ENCODE results near the gene C11orf71. TPM values are rescaled to one million over a fixed set of nuclear protein-coding genes. Genes with fewer than 3 reads are reported as not detected.

The C11orf71 gene
- total RNA-seq, 1 experiment from 2014 or later = 4.3 TPM

DNA sequence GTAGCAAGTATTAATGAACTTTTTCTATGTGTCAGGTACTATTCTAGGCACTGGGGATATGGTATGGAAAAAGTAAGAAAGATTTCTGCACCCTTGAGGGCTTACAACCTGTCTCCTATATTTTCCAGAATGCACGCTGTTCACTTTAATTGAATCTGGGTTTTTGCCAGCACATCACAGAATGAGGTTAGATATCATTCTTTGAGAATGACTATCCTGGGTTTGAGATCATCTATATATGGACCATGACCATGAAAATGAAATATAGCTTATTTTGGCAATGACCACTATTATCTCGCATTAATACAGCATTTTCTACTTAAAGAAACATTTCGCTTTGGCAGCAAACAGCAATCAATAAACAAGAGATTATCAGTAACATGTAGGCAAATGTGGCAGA lies 46.9 kb downstream of the C11orf71 start (continued):
- TF ChIP-seq, protein P1, sequence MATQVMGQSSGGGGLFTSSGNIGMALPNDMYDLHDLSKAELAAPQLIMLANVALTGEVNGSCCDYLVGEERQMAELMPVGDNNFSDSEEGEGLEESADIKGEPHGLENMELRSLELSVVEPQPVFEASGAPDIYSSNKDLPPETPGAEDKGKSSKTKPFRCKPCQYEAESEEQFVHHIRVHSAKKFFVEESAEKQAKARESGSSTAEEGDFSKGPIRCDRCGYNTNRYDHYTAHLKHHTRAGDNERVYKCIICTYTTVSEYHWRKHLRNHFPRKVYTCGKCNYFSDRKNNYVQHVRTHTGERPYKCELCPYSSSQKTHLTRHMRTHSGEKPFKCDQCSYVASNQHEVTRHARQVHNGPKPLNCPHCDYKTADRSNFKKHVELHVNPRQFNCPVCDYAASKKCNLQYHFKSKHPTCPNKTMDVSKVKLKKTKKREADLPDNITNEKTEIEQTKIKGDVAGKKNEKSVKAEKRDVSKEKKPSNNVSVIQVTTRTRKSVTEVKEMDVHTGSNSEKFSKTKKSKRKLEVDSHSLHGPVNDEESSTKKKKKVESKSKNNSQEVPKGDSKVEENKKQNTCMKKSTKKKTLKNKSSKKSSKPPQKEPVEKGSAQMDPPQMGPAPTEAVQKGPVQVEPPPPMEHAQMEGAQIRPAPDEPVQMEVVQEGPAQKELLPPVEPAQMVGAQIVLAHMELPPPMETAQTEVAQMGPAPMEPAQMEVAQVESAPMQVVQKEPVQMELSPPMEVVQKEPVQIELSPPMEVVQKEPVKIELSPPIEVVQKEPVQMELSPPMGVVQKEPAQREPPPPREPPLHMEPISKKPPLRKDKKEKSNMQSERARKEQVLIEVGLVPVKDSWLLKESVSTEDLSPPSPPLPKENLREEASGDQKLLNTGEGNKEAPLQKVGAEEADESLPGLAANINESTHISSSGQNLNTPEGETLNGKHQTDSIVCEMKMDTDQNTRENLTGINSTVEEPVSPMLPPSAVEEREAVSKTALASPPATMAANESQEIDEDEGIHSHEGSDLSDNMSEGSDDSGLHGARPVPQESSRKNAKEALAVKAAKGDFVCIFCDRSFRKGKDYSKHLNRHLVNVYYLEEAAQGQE (IDR thresholded peaks at IDR 0.05; ENCODE audit: low read depth) = no peak
- TF ChIP-seq CEBPB (IDR thresholded peaks at IDR 0.05; ENCODE audit: low read depth) (no peak), EGR1 (IDR thresholded peaks at IDR 0.05; ENCODE audit: low read depth) (no peak), ZNF274 (IDR thresholded peaks at IDR 0.05; ENCODE audit: low read depth, low read length) (no peak), JUND (IDR thresholded peaks at IDR 0.05) (no peak), YY1 (IDR thresholded peaks at IDR 0.05; ENCODE audit: extremely low read depth, insufficient replicate concordance, low read depth, low read length) (no peak)
- TF ChIP-seq, protein P2, sequence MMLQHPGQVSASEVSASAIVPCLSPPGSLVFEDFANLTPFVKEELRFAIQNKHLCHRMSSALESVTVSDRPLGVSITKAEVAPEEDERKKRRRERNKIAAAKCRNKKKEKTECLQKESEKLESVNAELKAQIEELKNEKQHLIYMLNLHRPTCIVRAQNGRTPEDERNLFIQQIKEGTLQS (IDR thresholded peaks at IDR 0.05) = no peak

DNA sequence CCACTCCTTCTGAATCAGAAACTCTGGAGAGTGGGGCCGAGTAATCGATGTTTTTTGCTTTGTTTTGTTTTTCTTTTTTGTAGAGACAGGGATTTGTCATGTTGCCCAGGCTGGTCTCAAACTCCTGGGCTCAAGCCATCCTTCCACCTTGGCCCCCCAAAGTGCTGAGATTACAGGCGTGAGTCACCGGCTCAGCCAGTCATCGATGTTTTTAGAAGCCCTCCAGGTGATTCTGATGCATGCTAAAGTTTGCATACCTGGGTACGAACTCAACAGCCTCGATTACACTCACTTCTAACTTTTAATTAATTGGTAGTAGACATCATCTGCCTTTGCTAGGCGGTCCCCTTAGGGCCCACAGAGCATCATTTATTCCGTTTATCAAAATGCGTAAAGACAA lies 50.3 kb downstream of the C11orf71 start:
- ChIA-PET RAD21 (ENCODE audit: low non-redundant PET in 1 of 2, low total read pairs in 2 of 2, uncharacterized antibody in 2 of 2, unreplicated experiment in 2 of 2) (no interaction called here), POLR2A (no interaction called here), CTCF (no interaction called here)
- H3K9ac ChIP-seq (ENCODE audit: low read length) = no peak overlapping the region
- H3K9me3 ChIP-seq (ENCODE audit: control insufficient read depth in 1 of 2, insufficient read depth in 1 of 2, low read depth in 1 of 2, low read length in 2 of 2) = no peaks in the 10 kb centered on the region
- no peak overlapping the region for H3K4me2 ChIP-seq (ENCODE audit: low read length)
- H3K27ac ChIP-seq (ENCODE audit: low read depth, low read length) = no peak overlapping the region
- H3K79me2 ChIP-seq (ENCODE audit: insufficient read depth, low read length) = no peaks in the 10 kb centered on the region
- ATAC-seq (no peak), DNase-seq (ENCODE audit: low read depth, low spot score) (no peak)
- H2AFZ ChIP-seq (ENCODE audit: low read depth, low read length, poor library complexity, severe bottlenecking) = no peak overlapping the region
- H4K20me1 ChIP-seq (ENCODE audit: insufficient read depth) = no peaks in the 10 kb centered on the region
- H3K36me3 ChIP-seq (ENCODE audit: control insufficient read depth in 1 of 2, insufficient read depth in 2 of 2, low read length in 2 of 2) = no peaks in the 10 kb centered on the region
- peaks cover 4% of the 10 kb centered on the region; the same call in 1 of the 2 replicates for H3K9me2 ChIP-seq (ENCODE audit: insufficient read depth)
- intact Hi-C loops (cut with micrococcal nuclease) = no loop called here
- H3K4me3 ChIP-seq (replicated peaks in 1 of 2; ENCODE audit: low read depth in 1 of 2, low read length in 2 of 2) = no peak overlapping the region
- BruUV-seq (replicated peaks) = no TSS peak
- no peaks in the 10 kb centered on the region for H3K27me3 ChIP-seq (ENCODE audit: insufficient read depth, low read length)
- no peaks in the 10 kb centered on the region for H3K4me1 ChIP-seq (ENCODE audit: control insufficient read depth in 1 of 2, insufficient read depth in 2 of 2, low read length in 2 of 2)
- no peak for TF ChIP-seq EZH2 (IDR thresholded peaks at IDR 0.05)
- no peak for TF ChIP-seq RAD21 (IDR thresholded peaks at IDR 0.05; ENCODE audit: low read depth)
- TF ChIP-seq EGR1 (IDR thresholded peaks at IDR 0.05; ENCODE audit: low read depth) = no peak
- TF ChIP-seq SIN3A (IDR thresholded peaks at IDR 0.05; ENCODE audit: low read depth) = no peak
- TF ChIP-seq TCF7L2 (IDR thresholded peaks at IDR 0.05; ENCODE audit: borderline replicate concordance, extremely low read depth, insufficient read depth, insufficient read length) = no peak
- TF ChIP-seq ZFX (IDR thresholded peaks at IDR 0.05) = no peak
- TF ChIP-seq CBX3 (IDR thresholded peaks at IDR 0.05; ENCODE audit: low read depth) = no peak
- no peak for TF ChIP-seq ZNF274 (IDR thresholded peaks at IDR 0.05; ENCODE audit: low read depth, low read length)
- TF ChIP-seq, protein P3, sequence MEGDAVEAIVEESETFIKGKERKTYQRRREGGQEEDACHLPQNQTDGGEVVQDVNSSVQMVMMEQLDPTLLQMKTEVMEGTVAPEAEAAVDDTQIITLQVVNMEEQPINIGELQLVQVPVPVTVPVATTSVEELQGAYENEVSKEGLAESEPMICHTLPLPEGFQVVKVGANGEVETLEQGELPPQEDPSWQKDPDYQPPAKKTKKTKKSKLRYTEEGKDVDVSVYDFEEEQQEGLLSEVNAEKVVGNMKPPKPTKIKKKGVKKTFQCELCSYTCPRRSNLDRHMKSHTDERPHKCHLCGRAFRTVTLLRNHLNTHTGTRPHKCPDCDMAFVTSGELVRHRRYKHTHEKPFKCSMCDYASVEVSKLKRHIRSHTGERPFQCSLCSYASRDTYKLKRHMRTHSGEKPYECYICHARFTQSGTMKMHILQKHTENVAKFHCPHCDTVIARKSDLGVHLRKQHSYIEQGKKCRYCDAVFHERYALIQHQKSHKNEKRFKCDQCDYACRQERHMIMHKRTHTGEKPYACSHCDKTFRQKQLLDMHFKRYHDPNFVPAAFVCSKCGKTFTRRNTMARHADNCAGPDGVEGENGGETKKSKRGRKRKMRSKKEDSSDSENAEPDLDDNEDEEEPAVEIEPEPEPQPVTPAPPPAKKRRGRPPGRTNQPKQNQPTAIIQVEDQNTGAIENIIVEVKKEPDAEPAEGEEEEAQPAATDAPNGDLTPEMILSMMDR (IDR thresholded peaks at IDR 0.05 in 2 of 3, conservative IDR thresholded peaks at IDR 0.05 in 1 of 3; ENCODE audit: borderline replicate concordance in 1 of 3, insufficient read depth in 1 of 3, low read depth in 2 of 3, low read length in 2 of 3) = no peak
- TF ChIP-seq JUND (IDR thresholded peaks at IDR 0.05) = no peak
- TF ChIP-seq YY1 (IDR thresholded peaks at IDR 0.05; ENCODE audit: extremely low read depth, insufficient replicate concordance, low read depth, low read length) = no peak
- TF ChIP-seq POLR2A (IDR thresholded peaks at IDR 0.05; ENCODE audit: borderline replicate concordance, extremely low read depth, insufficient read depth, insufficient read length) = no peak
- TF ChIP-seq, protein P4, sequence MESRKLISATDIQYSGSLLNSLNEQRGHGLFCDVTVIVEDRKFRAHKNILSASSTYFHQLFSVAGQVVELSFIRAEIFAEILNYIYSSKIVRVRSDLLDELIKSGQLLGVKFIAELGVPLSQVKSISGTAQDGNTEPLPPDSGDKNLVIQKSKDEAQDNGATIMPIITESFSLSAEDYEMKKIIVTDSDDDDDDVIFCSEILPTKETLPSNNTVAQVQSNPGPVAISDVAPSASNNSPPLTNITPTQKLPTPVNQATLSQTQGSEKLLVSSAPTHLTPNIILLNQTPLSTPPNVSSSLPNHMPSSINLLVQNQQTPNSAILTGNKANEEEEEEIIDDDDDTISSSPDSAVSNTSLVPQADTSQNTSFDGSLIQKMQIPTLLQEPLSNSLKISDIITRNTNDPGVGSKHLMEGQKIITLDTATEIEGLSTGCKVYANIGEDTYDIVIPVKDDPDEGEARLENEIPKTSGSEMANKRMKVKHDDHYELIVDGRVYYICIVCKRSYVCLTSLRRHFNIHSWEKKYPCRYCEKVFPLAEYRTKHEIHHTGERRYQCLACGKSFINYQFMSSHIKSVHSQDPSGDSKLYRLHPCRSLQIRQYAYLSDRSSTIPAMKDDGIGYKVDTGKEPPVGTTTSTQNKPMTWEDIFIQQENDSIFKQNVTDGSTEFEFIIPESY (IDR thresholded peaks at IDR 0.05; ENCODE audit: extremely low read depth, insufficient replicate concordance, low read length) = no peak
- TF ChIP-seq CEBPB (IDR thresholded peaks at IDR 0.05; ENCODE audit: low read depth) = no peak
- no peak for TF ChIP-seq EZH2phosphoT487 (IDR thresholded peaks at IDR 0.05; ENCODE audit: borderline replicate concordance)
- no peak for TF ChIP-seq FOSL1 (IDR thresholded peaks at IDR 0.05; ENCODE audit: low read depth)
- no peak for TF ChIP-seq SP1 (IDR thresholded peaks at IDR 0.05; ENCODE audit: low read depth)

All from HCT116 (cell line).